ENCODE data around the gene TMEM100. TPM values are rescaled to one million over a fixed set of nuclear protein-coding genes. Genes with fewer than 3 reads are reported as not detected.

The TMEM100 gene
- total and polyA plus RNA-seq, 2 donors (not counting 3 experiments of a cell fraction or from before 2014, with no cell fraction given): not detected

DNA sequence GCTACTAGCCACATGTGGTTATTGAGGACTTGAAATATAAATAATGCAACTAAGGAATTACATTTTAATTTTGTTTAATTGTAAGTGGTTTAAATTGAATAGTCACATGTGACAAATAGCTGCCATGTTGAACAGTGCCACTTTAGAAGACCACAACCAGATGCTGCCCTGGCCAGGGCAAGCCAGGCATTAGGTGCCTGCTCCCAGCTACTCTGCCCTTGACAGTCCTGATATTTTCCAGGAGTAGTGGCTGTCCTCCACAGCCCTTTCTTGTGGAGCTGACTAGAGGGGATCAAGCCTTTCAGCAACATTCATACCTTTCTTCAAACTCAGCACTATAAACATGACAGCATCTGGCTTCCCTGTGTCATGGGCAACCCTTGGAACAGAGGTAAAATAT is 31.0 kb downstream of the TMEM100 start:
- Histone ChIP-seq H3K9ac (replicated peaks; ENCODE audit: extremely low read depth, insufficient read depth, low read length) (no peak overlapping the region), H3K9me3 (replicated peaks; ENCODE audit: control insufficient read depth, insufficient read depth, low read length) (no peaks in the 10 kb centered on the region), H3K4me1 (ENCODE audit: control insufficient read depth, extremely low read depth, insufficient read depth, low read length) (no peaks in the 10 kb centered on the region), H3K4me3 (replicated peaks in 1 of 3; ENCODE audit: insufficient read depth in 1 of 3, low read depth in 1 of 3, low read length in 3 of 3) (no peak overlapping the region), H3K9me1 (replicated peaks; ENCODE audit: control insufficient read depth, extremely low read depth, insufficient read depth, low read length) (no peaks in the 10 kb centered on the region), H3K27me3 (ENCODE audit: control insufficient read depth in 2 of 2, insufficient read depth in 2 of 2, low read length in 2 of 2) (peaks cover 2 to 6% of the 10 kb centered on the region in 2 experiments), H2AFZ (ENCODE audit: low read depth, low read length) (no peak overlapping the region), H4K20me1 (replicated peaks; ENCODE audit: control insufficient read depth, extremely low read depth, insufficient read depth, low read length) (no peaks in the 10 kb centered on the region), H3K79me2 (ENCODE audit: control insufficient read depth, insufficient read depth, low read length) (no peaks in the 10 kb centered on the region), H3K36me3 (ENCODE audit: control insufficient read depth in 2 of 2, extremely low read depth in 1 of 2, insufficient read depth in 2 of 2, low read length in 2 of 2) (no peaks in the 10 kb centered on the region), H3K27ac (ENCODE audit: insufficient read depth, low read depth, low read length) (no peak overlapping the region), H3K4me2 (ENCODE audit: insufficient read depth, low read length) (no peak overlapping the region)
- FAIRE-seq (no peak), DNase-seq (ENCODE audit: low read depth, low spot score) (no peak)
- intact Hi-C loops (cut with micrococcal nuclease): no loop called here
- BruUV-seq (replicated peaks): no TSS peak
- dilution Hi-C loops (cut with MboI; ENCODE audit: extremely low pct_ligation_motif_present, low sequenced_read_pairs): no loop called here
- ChIA-PET POLR2A (no interaction called here), CTCF (interaction anchor here (1.0 kb wide), 1 partner anchor 27 kb away, joined by 3 read pairs; no protein-coding TSS in a partner anchor)
- TF ChIP-seq GATA2 (IDR thresholded peaks at IDR 0.05; ENCODE audit: insufficient read depth, insufficient read length, low read depth, low read length) (no peak), MYC (IDR thresholded peaks at IDR 0.05; ENCODE audit: low read depth, low read length) (no peak)

DNA sequence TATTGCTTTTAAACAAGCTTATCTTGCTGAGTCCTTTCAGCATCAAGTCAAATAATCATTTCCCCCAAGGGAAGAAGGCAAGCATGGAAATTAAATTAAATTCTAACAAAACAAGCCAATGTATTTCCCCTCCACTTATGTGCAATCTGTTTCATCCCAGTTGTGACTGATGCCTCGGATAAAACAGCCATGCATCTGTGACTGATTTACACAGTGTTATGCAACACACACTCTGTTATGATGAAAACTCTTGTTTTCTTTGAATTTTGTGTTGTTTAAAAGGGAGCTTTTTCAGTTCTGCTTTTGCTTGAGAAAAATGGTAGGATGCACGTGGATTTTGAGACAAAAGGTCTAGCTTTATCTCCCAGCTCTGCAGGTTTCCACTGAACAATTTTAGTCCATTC is 32.6 kb downstream of the TMEM100 start:
- no peak overlapping the region for H3K4me2 ChIP-seq (ENCODE audit: insufficient read depth, low read length)
- DNase-seq (ENCODE audit: low read depth, low spot score) (no peak), FAIRE-seq (no peak)
- peaks cover 2 to 6% of the 10 kb centered on the region in 2 experiments for H3K27me3 ChIP-seq (ENCODE audit: control insufficient read depth in 2 of 2, insufficient read depth in 2 of 2, low read length in 2 of 2)
- POLR2A ChIA-PET: no interaction called here
- H4K20me1 ChIP-seq (replicated peaks; ENCODE audit: control insufficient read depth, extremely low read depth, insufficient read depth, low read length): no peaks in the 10 kb centered on the region
- CTCF ChIA-PET: interaction anchor here (1.5 kb wide), 2 partner anchors 21 to 88 kb away, joined by 3 read pairs; no protein-coding TSS in a partner anchor
- dilution Hi-C loops (cut with MboI; ENCODE audit: extremely low pct_ligation_motif_present, low sequenced_read_pairs) (no loop called here), intact Hi-C loops (cut with micrococcal nuclease) (no loop called here)
- no peaks in the 10 kb centered on the region for H3K9me1 ChIP-seq (replicated peaks; ENCODE audit: control insufficient read depth, extremely low read depth, insufficient read depth, low read length)
- no peaks in the 10 kb centered on the region for H3K79me2 ChIP-seq (ENCODE audit: control insufficient read depth, insufficient read depth, low read length)
- H2AFZ ChIP-seq (ENCODE audit: low read depth, low read length): no peak overlapping the region
- H3K4me1 ChIP-seq (ENCODE audit: control insufficient read depth, extremely low read depth, insufficient read depth, low read length): no peaks in the 10 kb centered on the region
- no peak overlapping the region for H3K27ac ChIP-seq (ENCODE audit: insufficient read depth, low read depth, low read length)
- no peak overlapping the region for H3K9ac ChIP-seq (replicated peaks; ENCODE audit: extremely low read depth, insufficient read depth, low read length)
- H3K4me3 ChIP-seq (replicated peaks in 1 of 3; ENCODE audit: insufficient read depth in 1 of 3, low read depth in 1 of 3, low read length in 3 of 3): no peak overlapping the region
- no peaks in the 10 kb centered on the region for H3K36me3 ChIP-seq (ENCODE audit: control insufficient read depth in 2 of 2, extremely low read depth in 1 of 2, insufficient read depth in 2 of 2, low read length in 2 of 2)
- TF ChIP-seq, protein P1, sequence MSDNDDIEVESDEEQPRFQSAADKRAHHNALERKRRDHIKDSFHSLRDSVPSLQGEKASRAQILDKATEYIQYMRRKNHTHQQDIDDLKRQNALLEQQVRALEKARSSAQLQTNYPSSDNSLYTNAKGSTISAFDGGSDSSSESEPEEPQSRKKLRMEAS (IDR thresholded peaks at IDR 0.05; ENCODE audit: insufficient read depth, insufficient read length): no peak
- no peak for TF ChIP-seq EZH2 (IDR thresholded peaks at IDR 0.05; ENCODE audit: borderline replicate concordance, low read depth, low read length, severe bottlenecking)
- no peak for TF ChIP-seq POLR2A (IDR thresholded peaks at IDR 0.05; ENCODE audit: low read depth, low read length)
- TF ChIP-seq FOS (IDR thresholded peaks at IDR 0.05; ENCODE audit: borderline replicate concordance, insufficient read depth, low read length): no peak
- TF ChIP-seq, protein P2, sequence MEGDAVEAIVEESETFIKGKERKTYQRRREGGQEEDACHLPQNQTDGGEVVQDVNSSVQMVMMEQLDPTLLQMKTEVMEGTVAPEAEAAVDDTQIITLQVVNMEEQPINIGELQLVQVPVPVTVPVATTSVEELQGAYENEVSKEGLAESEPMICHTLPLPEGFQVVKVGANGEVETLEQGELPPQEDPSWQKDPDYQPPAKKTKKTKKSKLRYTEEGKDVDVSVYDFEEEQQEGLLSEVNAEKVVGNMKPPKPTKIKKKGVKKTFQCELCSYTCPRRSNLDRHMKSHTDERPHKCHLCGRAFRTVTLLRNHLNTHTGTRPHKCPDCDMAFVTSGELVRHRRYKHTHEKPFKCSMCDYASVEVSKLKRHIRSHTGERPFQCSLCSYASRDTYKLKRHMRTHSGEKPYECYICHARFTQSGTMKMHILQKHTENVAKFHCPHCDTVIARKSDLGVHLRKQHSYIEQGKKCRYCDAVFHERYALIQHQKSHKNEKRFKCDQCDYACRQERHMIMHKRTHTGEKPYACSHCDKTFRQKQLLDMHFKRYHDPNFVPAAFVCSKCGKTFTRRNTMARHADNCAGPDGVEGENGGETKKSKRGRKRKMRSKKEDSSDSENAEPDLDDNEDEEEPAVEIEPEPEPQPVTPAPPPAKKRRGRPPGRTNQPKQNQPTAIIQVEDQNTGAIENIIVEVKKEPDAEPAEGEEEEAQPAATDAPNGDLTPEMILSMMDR (IDR thresholded peaks at IDR 0.05; ENCODE audit: extremely low read depth in 1 of 2, insufficient read depth in 1 of 2, low read depth in 1 of 2, low read length in 2 of 2): no peak
- TF ChIP-seq GATA2 (IDR thresholded peaks at IDR 0.05; ENCODE audit: insufficient read depth, insufficient read length, low read depth, low read length): no peak
- TF ChIP-seq JUN (IDR thresholded peaks at IDR 0.05; ENCODE audit: borderline replicate concordance, insufficient read depth, insufficient read length, low read depth): no peak
- no peak for TF ChIP-seq MYC (IDR thresholded peaks at IDR 0.05; ENCODE audit: low read depth, low read length)
- TF ChIP-seq POLR2AphosphoS5 (IDR thresholded peaks at IDR 0.05; ENCODE audit: insufficient read depth, low read depth, low read length): no peak
- H3K9me3 ChIP-seq (replicated peaks; ENCODE audit: control insufficient read depth, insufficient read depth, low read length): no peaks in the 10 kb centered on the region
- no TSS peak for BruUV-seq (replicated peaks)

Measured in endothelial cell of umbilical vein (primary cell).